Measurements from ENCODE around the gene PPWD1. TPM values are rescaled to one million over a fixed set of nuclear protein-coding genes. Genes with fewer than 3 reads are reported as not detected.

The PPWD1 gene
- total RNA-seq (2022; extraction: Qiagen RNA extraction): 15.5 to 19.2 TPM (median 17.0 TPM) in 5 replicates

GRCh38 chr5:65562731-65563701, at the start of gene PPWD1, which contains the start of gene CENPK:
TSS of gene PPWD1 (plus strand) at chr5:65563296. CDS start at chr5:65563311, 15 bp downstream.
TSS of gene CENPK (minus strand) at chr5:65563168. CDS start at chr5:65554907, 8,261 bp downstream.

DNA sequence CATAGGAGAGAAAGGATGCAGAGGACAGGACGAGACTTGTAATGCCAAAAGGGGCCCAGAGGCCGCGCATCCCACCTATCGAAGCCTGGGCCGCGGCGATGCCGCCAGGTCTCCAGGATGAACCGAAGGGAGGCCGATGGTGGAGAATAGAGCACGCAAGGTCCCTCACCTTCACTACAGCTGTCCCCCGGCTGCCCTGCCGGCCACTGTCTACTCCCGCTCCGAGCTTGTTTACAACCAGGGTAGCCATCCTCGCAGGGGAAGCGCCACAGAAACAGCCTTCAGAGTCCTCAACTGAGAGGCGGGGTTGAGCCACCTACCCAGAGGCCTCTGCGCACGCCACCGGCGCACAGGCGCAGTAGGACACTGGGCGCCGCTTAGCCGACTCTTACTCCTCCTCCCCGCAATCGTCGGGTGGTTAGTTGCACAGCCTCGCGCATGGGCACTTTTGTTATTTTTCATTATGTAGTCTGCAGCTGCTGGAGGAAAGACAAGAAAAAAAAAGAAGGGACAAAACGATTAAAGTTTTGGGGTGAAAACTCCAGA, 61.0 kb downstream of the PPWD1 start, which contains the start of gene TRIM23:
TSS of gene TRIM23 (minus strand) at position 309 of the 546 bp plus-strand sequence. CDS start at position 250, 59 bp downstream.

DNA sequence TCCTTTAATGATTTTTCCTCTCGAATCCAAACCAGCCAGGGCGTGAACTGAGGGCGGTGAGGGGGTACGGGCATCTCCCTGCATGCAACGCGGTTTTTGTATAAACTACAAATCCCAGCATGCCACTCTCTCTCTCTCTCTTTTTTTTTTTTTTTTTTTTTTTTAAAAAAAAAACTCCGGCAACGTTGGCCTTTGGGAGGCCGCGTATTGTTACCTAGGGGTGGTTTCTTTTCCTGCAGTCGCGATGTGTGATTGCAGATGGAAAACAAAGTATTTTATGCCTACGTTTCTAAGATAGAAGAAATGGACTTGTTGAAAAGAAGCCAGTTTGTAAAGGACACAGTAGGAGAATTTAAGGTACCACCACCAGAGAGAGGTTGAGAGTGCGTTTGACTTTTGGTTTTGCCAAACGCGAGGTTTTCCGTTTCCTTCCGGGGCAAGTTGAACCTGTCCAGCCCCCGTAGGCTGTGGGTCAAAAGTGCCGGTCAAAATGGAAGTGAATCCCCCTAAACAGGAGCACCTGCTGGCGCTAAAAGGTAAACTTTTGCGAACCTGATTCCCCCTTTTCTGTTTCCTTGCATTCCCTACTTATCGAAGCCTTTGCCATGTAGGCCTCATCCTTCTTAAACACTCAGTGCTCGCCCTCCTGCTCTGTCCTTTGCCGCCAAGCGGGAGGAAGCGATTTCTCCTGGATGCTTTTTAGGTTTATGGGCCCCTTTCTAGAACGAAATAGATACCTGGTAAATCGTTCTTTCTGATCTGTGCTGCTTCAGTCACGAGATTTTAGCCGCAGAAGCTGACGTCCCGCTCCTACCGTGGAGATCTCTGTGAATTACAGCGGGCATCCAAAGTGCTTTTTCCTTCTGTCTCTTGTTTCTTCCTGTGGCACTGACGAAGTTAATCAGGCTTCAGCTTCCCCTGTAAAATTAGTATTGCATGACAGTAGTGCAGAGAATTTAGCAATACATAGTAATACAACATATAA, 61.8 kb downstream of the PPWD1 start, which contains the start of the genes SHLD3 and TRAPPC13:
TSS of gene SHLD3 (plus strand) at position 457 of the 985 bp plus-strand sequence. CDS start 4,561 bp downstream, outside the sequence.
TSS of gene TRAPPC13 (plus strand) at position 457 of the 985 bp plus-strand sequence. CDS start at position 491, 34 bp downstream.

Other genes starting within 250 kb of the PPWD1 start
- gene ADAMTS6, start 81.4 kb upstream of the PPWD1 start, total RNA-seq (2022; extraction: Qiagen RNA extraction): 0.03 to 0.08 TPM (median 0.06 TPM) in 4 of 5 replicates, not detected in the other
- gene CENPK, start 128 bp upstream of the PPWD1 start, total RNA-seq (2022; extraction: Qiagen RNA extraction): 24.2 to 31.2 TPM (median 25.5 TPM) in 5 replicates
- 5.1 to 9.4 TPM (median 7.0 TPM) in 5 replicates for gene TRIM23, start 61.0 kb downstream of the PPWD1 start, total RNA-seq (2022; extraction: Qiagen RNA extraction)
- gene SHLD3, start 61.7 kb downstream of the PPWD1 start, total RNA-seq (2022; extraction: Qiagen RNA extraction): 1.9 to 2.7 TPM (median 2.1 TPM) in 5 replicates
- gene TRAPPC13, start 61.7 kb downstream of the PPWD1 start, total RNA-seq (2022; extraction: Qiagen RNA extraction): 12.1 to 14.7 TPM (median 13.2 TPM) in 5 replicates
- gene SGTB, start 158.8 kb downstream of the PPWD1 start, total RNA-seq (2022; extraction: Qiagen RNA extraction): 5.8 to 7.9 TPM (median 6.9 TPM) in 5 replicates
- gene NLN, start 158.9 kb downstream of the PPWD1 start, total RNA-seq (2022; extraction: Qiagen RNA extraction): 50.4 to 76.6 TPM (median 61.3 TPM) in 5 replicates